Measurements from ENCODE around the gene HS6ST2.
"Not testable (repeated sequence)": the region's sequence is repeated elsewhere in the genome, so short reads cannot be mapped to it uniquely, and the experiment has no call there.

HS6ST2 gene

GRCh38 chrX:132948648-132949260 lies 9.7 kb downstream of the HS6ST2 start:
- ChIA-PET CTCF (no interaction called here), POLR2A (no interaction called here)
- no peak for TF ChIP-seq CTCF (IDR thresholded peaks at IDR 0.05; ENCODE audit: control extremely low read depth, extremely low read depth, low read depth, missing control alignments)
- no peak for DNase-seq (ENCODE audit: extremely low spot score)

GRCh38 chrX:132945055-132945599 lies 13.3 kb downstream of the HS6ST2 start:
- CTCF ChIA-PET; POLR2A ChIA-PET; DNase-seq (ENCODE audit: extremely low spot score): not testable (repeated sequence)

GRCh38 chrX:132940727-132941327 lies 17.6 kb downstream of the HS6ST2 start:
- ChIA-PET POLR2A (no interaction called here), CTCF (no interaction called here)
- no peak for DNase-seq (ENCODE audit: extremely low spot score)
- no peak for TF ChIP-seq CTCF (IDR thresholded peaks at IDR 0.05; ENCODE audit: control extremely low read depth, extremely low read depth, low read depth, missing control alignments)

GRCh38 chrX:132933170-132933569 lies 25.3 kb downstream of the HS6ST2 start:
- DNase-seq (ENCODE audit: extremely low spot score), result no peak
- ChIA-PET CTCF (no interaction called here), POLR2A (no interaction called here)
- no peak for TF ChIP-seq CTCF (IDR thresholded peaks at IDR 0.05; ENCODE audit: control extremely low read depth, extremely low read depth, low read depth, missing control alignments)

- ChIA-PET CTCF (no interaction called here), POLR2A (no interaction called here)
- no peak for DNase-seq (ENCODE audit: extremely low spot score)
- no peak for TF ChIP-seq CTCF (IDR thresholded peaks at IDR 0.05; ENCODE audit: control extremely low read depth, extremely low read depth, low read depth, missing control alignments)
These were observed 34.0 kb downstream of the HS6ST2 start for GRCh38 chrX:132924426-132924825.

- TF ChIP-seq CTCF (IDR thresholded peaks at IDR 0.05; ENCODE audit: control extremely low read depth, extremely low read depth, low read depth, missing control alignments), result no peak
These were observed 39.9 kb downstream of the HS6ST2 start for GRCh38 chrX:132918523-132918922.

GRCh38 chrX:132916349-132916748 lies 42.1 kb downstream of the HS6ST2 start:
- ChIA-PET CTCF (interaction anchor here (2.0 kb wide), 1 partner anchor 9 kb away, joined by 4 read pairs; no protein-coding TSS in a partner anchor), POLR2A (no interaction called here)
- TF ChIP-seq CTCF (IDR thresholded peaks at IDR 0.05; ENCODE audit: control extremely low read depth, extremely low read depth, low read depth, missing control alignments), result no peak
- no peak for DNase-seq (ENCODE audit: extremely low spot score)

More at GRCh38 chrX:132918523-132918922, 39.9 kb downstream of the HS6ST2 start:
- POLR2A ChIA-PET, result no interaction called here
- CTCF ChIA-PET, result no interaction called here
- DNase-seq (ENCODE audit: extremely low spot score), result no peak

Data from GM10248 (cell line).